Nucleus accumbens (tissue), 56 donors: Measurements from ENCODE around the gene ALOXE3.
"Not testable (repeated sequence)": the region's sequence is repeated elsewhere in the genome, so short reads cannot be mapped to it uniquely, and the experiment has no call there.

Experiments
- DNase-seq, 56 donors: peaks; one replicate each; lab custom pipeline; 2025; lab: John Stamatoyannopoulos, UW

Gene ALOXE3

DNA sequence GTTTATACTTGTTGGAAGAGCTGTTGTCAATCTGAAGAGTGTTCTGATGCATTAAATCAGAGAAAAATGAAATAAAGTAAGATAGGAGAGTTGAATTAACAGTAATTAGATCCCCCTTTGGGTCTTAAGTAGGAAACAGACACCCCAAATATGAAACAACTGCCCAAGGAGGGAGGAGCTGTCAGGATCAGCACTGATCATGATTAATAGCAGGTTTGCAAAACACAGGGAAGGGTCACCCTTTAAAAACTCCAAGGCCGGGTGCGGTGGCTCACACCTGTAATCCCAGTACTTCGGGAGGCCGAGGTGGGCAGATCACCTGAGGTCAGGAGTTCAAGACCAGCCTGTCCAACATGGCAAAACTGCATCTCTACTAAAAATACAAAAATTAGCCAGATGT is 11.3 kb downstream of the ALOXE3 start:
- not testable (repeated sequence) for DNase-seq

DNA sequence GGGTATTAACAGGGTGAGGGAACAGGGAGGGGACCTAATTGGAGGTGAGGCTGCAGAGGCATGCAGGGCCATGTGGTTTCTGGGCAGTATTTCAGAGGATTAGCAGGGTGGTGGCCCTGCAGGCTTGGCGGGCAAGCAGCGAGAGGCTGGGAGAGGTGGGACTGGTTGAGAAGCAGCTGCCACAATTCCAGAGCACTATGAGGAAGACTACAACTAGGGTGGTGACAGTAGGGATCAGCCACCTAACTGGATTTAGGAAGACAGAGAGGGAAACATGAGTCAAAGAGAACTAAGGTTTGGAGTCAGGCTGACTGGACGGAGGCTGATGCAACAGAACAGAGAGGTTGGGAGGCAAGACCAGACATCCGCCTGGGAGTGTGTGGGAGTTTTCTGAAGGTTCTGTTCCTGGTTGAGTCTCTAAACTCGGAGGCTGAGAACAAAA is 12.3 kb downstream of the ALOXE3 start:
- DNase-seq = no peak

- no peak for DNase-seq
Measured at GRCh38 chr17:8104911-8105310, 13.4 kb downstream of the ALOXE3 start.

DNA sequence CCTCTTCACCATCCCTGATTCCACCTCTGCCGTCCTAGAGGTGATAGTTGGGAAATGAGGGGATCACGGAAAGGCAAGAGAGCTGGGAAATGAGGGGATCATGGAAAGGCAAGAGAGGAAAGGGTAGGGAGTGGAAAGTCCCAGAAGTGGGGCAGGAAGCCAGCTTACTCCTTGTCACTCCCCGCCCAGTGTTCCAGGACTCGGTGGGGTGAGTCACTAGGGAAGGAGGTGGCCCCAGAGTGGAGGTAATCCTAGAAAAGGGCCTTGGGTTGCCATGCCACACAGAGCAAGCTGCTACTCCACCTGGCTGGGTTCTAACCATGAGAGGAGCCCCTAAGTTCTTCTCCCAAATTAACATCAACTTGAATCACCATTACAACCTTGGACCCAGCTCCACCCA is 14.8 kb downstream of the ALOXE3 start:
- no peak for DNase-seq

GRCh38 chr17:8101721-8102120 is 16.6 kb downstream of the ALOXE3 start:
- no peak for DNase-seq

GRCh38 chr17:8100763-8101162 is 17.6 kb downstream of the ALOXE3 start:
- DNase-seq = no peak

DNA sequence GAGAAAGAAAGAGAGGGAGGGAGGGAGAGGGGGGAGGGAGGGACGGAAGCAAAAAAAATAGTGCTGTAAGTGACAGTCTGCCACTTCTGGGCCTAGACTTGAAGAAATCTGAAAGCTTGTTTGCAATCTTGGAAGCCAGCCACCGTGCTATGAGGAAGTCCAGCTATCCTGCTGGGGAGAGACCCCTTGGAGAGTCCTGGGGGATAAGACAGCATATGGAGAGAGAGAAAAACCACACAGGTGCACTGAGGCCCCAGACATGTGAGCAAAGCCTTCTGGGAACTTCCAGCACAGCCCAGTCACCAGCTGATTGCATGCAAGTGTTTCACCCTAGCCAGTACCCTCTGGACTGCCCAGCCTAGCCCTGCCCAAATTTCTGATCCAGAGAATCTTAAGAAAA is 18.2 kb downstream of the ALOXE3 start:
- no peak for DNase-seq

DNA sequence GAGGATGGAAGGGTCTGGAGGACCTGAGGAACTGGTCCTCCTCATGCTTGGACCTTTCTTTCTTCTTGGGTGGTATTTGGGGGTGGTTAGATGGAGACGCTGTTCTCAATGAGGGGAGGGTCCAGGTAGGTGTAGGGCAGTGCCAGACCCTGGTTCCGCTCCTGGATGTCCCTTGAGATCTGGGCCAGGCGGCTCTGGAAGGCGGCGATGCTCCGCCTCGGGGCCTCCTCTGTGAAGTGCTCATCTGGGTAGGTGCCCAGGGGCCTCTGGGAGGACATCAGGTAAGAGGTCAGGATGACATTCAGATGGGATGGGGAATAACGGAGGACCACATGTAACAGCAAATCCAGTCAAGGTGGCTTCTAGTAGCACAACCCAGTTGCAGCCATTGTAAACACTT is 21.8 kb downstream of the ALOXE3 start:
- DNase-seq = no peak

DNA sequence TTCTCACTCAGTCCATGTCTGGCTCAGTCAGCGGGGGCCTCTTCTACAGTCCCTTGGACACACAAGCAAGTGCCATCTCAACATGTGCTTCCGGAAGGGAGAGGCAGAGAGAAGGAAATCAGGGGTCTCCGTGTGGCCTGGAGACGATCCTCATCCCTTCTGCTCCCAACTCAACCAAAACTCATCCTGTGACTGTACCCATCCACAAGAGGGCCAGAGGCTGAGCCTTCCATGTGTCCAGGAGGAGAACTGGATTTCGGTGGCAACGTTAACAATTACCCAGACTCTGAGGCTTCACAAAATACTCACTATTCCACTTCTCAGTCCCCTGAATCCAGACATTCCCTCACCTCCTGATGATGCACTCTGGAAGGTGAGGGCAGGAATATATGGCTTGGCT is 23.0 kb downstream of the ALOXE3 start:
- DNase-seq = no peak

DNA sequence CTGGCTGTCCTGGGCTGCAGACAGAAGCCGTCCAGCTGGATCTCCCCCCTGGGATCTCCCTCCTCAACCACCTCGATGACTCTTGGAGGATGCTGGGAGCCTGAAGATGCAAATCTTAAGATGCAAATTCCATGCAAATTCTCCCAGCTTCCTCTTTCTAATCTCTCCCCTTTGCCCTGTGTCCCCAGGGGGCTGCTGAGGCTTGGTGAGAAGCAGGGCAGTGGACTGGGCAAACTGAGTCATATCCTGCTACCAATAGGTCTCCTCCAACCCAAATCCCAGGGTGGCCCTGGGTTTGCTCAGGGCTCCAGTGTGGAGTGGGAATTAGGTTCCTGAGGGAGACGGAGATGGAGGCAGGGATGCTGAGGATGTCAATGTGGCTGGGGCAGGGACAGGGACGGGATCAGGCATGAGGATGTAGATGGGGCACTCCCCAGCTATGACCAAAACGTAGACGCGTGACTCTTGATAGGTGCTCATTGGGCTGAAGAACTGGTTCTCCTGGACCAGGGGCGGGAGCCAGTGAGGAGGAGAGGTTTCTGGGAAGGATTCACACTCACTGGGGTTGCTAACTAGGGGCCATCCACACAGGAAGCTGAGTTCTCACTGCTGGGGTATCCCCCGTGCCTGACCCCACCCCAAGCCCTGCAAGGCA is 27.2 kb downstream of the ALOXE3 start:
- no peak for DNase-seq

DNA sequence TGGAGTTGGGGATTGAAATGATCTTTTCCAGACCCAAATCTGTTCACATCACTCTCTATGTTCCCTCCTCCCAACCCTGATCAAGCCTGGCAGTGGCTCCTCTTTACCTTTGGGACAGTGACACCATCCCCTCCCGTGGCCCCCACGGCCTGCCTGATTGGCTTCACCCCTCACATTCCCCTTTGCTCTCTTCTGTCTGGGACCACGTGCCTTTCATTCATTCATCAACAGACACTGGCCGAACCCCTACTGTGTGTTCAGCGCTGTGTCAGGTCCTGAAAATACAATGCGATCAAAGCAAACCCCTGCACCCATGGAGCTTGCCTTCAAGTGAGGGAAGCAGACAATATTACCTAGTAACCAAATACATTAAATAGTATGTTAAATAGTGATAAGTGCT is 28.6 kb downstream of the ALOXE3 start:
- no peak for DNase-seq

DNA sequence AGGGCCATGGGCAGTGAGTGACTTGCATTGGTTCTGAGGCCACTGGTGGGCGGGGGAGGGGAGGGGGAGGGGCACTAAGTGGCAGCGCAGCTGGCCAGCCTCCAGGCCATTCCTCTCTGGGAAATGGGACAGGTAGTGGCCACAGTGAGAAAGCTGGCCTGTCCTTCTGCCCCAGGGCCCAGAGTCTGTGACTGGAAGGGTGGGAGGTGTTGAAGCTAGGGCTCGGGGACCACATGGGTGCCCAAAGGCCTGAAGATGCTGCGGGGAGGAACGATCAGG is 30.4 kb downstream of the ALOXE3 start:
- no peak for DNase-seq

- no peak for DNase-seq
Measured at GRCh38 chr17:8087075-8087951, 31.0 kb downstream of the ALOXE3 start, which contains the start of gene ALOX12B. Gene ALOX12B (minus strand): TSS chr17:8087716. CDS start chr17:8087442, 274 bp downstream.

DNA sequence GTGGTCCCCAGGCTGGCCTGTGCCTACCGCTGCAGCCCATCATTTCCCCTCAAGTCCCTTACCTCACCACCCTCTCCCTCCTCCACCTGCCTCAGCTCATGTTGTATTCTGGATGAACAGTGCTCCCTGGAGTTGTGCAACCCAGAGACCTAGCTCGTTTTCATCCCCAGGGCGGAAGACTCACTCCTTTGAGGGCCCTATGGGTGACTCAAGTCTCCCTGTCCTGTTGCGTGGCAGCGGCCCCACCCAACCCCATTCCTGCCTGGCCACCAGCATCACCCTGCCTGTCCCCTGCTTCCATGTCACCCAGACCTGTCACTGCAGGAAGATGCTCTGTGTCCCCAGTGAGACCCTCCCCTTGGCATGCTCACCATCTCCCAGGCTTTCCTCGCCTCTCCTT is 34.1 kb downstream of the ALOXE3 start:
- DNase-seq = no peak

GRCh38 chr17:8082292-8082691 is 36.0 kb downstream of the ALOXE3 start:
- DNase-seq = no peak

DNA sequence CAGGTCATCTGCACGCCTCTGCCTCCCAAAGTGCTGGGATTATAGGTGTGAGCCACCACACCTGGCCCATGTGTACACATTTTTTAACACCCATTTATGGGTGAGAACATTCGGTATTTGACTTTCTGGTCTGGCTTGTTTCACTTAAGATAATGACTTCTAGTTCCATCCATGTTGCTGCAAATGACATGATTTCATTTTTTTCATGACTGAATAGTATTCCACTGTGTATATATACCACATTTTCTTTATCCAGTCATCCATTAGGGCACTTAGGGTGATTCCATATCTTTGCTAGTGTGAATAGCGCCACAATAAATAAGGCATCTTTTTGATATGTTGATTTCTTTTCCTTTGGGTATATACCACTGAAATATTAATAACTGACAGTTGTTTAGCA is 36.4 kb downstream of the ALOXE3 start:
- no peak for DNase-seq

- no peak for DNase-seq
Measured at GRCh38 chr17:8080799-8081219, 37.5 kb downstream of the ALOXE3 start.

GRCh38 chr17:8080208-8080798 is 38.0 kb downstream of the ALOXE3 start:
- DNase-seq = no peak

DNA sequence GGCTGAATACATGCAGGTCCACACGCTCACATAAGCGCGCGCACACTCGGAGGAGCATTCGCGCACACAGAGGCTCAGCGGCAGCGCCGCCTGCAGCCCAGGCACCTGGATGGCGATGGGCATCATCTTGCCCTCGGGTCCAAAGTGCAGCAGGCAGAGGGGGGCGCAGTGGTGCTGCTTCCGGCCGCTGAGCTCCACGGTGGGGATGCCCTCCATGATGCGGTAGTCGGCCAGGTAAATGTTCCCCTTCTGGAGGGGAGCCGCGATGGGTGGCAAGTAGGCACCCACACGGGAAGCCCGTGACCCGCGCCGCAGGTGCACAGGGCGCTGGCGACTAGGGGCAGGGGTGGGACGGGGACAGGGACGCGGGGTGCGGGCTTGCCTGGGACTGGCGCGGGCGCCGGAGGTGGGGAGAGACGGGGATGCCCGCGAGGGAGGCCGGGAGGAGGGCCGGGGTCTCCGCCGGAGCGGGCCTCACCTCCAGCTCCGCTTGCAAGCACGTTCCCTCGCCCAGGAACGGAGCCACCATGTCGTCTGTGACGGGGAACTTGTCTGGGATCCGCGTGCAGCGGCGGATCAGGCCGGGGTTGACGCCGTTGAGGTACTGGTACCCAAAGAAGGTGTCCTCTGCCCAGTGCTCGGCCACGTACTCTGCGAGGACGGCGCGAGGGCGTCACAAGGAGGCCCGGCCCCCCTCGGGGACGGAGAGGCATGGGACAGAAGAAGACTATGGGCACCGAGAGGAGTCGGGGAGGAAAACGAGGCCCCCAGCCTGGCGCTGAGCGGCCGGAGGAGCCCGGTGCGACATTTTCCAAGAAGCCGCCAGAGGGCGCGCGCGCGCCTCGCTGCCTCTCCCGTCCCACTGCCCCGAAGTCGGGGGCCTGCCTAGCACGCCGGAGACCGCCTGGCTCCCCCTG is 38.8 kb downstream of the ALOXE3 start:
- DNase-seq = peak in 44 of 56 donors; percentile 8 to 78 (median 53)

DNA sequence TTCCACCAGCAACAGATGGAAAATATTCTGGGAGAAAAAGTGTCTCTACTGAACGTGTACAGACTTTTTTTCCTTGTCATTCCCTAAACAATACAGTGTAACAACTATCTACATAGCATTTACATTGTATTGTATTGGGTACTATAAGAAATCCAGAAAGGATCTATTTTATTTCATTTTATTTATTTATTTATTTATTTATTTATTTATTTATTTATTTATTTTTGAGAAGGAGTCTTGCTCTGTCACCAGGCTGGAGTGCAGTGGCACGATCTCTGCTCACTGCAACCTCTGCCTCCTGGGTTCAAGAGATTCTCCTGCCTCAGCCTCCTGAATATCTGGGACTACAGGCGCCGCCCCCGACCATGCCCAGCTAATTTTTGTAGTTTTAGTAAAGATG is 40.4 kb downstream of the ALOXE3 start:
- DNase-seq = not testable (repeated sequence)
